SK-N-SH (cell line): ENCODE results near the gene PAM16.

Experiments used
- EP300 ChIP-seq, 2 experiments: IDR thresholded peaks; 2 replicates each; pipeline versions ENCODE4 v1.4.0 to v1.6.1; 2012; ENCODE audit warnings: borderline replicate concordance in 1 of 2, low read depth in 1 of 2, low read length in 1 of 2
- JUND ChIP-seq: IDR thresholded peaks from 2 replicates; pipeline ENCODE4 v1.4.0; 2012
- RAD21 ChIP-seq: IDR thresholded peaks from 2 replicates; pipeline ENCODE4 v1.6.1; 2012; ENCODE audit warnings: mild to moderate bottlenecking, low read length
- SMC3 ChIP-seq: IDR thresholded peaks from 2 replicates; pipeline ENCODE4 v1.6.1; 2012; ENCODE audit warnings: low read depth, low read length, improper control_type of control experiment
- TAF1 ChIP-seq: IDR thresholded peaks from 2 replicates; pipeline ENCODE4 v1.6.1; 2012; ENCODE audit warnings: low read depth, mild to moderate bottlenecking, low read length, moderate library complexity, borderline replicate concordance
- TF ChIP-seq, protein P1 (sequence below): fragments of 200-600 bp; sonication (generic); IDR thresholded peaks from 2 replicates; pipeline ENCODE4 v1.6.1; 2017; ENCODE audit warnings: antibody characterized with exemption, mild to moderate bottlenecking, moderate library complexity
- TF ChIP-seq, protein P2 (sequence below): fragments of 150-350 bp; IDR thresholded peaks from 2 replicates; pipeline ENCODE4 v1.6.1; 2017; ENCODE audit warnings: antibody characterized with exemption, low read length, low read depth, borderline replicate concordance

- TF ChIP-seq, protein P1, sequence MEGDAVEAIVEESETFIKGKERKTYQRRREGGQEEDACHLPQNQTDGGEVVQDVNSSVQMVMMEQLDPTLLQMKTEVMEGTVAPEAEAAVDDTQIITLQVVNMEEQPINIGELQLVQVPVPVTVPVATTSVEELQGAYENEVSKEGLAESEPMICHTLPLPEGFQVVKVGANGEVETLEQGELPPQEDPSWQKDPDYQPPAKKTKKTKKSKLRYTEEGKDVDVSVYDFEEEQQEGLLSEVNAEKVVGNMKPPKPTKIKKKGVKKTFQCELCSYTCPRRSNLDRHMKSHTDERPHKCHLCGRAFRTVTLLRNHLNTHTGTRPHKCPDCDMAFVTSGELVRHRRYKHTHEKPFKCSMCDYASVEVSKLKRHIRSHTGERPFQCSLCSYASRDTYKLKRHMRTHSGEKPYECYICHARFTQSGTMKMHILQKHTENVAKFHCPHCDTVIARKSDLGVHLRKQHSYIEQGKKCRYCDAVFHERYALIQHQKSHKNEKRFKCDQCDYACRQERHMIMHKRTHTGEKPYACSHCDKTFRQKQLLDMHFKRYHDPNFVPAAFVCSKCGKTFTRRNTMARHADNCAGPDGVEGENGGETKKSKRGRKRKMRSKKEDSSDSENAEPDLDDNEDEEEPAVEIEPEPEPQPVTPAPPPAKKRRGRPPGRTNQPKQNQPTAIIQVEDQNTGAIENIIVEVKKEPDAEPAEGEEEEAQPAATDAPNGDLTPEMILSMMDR = no peak
- TF ChIP-seq JUND (no peak), TAF1 (no peak), EP300 (IDR thresholded peaks at IDR 0.05; ENCODE audit: borderline replicate concordance in 1 of 2, low read depth in 1 of 2, low read length in 1 of 2) (no peak), RAD21 (no peak), SMC3 (no peak)
- TF ChIP-seq, protein P2, sequence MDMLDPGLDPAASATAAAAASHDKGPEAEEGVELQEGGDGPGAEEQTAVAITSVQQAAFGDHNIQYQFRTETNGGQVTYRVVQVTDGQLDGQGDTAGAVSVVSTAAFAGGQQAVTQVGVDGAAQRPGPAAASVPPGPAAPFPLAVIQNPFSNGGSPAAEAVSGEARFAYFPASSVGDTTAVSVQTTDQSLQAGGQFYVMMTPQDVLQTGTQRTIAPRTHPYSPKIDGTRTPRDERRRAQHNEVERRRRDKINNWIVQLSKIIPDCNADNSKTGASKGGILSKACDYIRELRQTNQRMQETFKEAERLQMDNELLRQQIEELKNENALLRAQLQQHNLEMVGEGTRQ = no peak
These were observed 32.6 kb downstream of the PAM16 start for GRCh38 chr16:4318451-4318910.
